GM12874 (cell line): ENCODE measurements around the gene MED8.

Source experiments
- TF ChIP-seq, protein P1 (sequence below): IDR thresholded peaks from 2 replicates; pipeline ENCODE4 v1.5.1; 2011; ENCODE audit warnings: low read depth, mild to moderate bottlenecking, control low read depth, low read length, moderate library complexity; ENCODE audit not compliant: insufficient read depth

MED8 gene

DNA sequence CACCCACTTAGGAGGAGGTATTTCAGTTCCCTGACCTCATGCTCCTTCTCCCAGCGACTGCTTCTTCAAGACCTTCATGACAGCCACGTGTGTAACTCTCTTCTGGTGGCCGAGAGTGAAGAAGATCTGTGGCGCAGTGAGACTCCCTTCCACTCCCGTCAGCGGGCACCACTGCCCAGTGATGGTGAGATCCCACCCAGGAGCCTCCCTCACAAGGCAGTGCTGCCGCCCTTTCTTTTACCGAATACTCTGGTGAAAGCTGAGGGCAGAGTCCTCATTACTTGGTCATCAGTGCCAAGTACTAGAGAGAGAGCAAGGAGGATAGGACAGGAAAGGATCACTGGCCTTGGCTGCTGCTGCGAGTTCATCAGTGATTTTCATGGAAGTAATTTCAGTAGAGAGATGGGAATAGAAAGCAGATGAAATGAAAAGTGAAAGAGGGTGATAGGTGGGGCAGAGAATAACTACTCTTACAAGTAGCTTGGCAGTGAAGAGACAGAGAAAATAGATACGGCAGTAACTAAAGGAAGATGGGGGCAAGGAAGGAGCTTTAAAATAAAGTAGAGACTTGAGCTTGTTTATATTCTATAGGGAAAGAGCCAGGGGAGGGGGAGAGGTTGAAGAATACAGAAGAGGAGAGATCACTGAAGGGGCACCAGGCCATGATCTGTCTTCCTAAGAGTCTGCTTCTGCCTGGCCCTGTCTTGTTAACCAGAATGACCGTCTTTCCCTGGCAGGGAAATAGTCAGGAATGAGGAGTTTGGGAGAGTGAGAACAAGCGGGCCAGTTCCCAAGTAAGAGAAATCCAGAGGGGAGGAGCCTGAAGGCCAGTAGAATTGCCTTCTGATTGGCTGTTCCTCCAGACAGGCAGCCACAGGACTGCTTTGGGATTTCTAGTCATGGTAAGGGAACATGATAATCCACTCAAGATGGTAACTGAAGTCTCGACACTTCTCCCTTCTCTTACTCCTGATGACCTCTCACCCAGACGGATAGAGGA lies 45.8 kb upstream of the MED8 start:
- TF ChIP-seq, protein P1, sequence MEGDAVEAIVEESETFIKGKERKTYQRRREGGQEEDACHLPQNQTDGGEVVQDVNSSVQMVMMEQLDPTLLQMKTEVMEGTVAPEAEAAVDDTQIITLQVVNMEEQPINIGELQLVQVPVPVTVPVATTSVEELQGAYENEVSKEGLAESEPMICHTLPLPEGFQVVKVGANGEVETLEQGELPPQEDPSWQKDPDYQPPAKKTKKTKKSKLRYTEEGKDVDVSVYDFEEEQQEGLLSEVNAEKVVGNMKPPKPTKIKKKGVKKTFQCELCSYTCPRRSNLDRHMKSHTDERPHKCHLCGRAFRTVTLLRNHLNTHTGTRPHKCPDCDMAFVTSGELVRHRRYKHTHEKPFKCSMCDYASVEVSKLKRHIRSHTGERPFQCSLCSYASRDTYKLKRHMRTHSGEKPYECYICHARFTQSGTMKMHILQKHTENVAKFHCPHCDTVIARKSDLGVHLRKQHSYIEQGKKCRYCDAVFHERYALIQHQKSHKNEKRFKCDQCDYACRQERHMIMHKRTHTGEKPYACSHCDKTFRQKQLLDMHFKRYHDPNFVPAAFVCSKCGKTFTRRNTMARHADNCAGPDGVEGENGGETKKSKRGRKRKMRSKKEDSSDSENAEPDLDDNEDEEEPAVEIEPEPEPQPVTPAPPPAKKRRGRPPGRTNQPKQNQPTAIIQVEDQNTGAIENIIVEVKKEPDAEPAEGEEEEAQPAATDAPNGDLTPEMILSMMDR: no peak

DNA sequence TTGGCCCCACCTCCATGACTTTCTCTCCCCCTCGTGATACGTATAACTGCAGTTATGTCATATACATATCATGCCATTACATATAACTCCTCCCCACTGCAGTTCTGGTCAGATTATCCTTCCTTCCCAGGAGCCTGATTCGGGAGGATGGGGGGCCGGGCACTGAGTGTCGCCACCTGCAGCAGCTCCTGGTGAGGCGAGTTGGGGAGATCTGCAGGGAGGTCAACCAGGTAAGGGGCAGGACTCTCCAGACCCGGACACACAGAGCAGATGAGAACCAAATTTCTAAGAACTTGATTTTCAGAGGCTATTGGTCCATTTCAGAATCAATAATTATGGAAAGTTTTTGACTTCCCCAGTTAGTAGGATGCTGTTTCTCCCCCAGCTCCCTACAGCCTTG lies 44.7 kb upstream of the MED8 start:
- TF ChIP-seq, protein P1: no peak

DNA sequence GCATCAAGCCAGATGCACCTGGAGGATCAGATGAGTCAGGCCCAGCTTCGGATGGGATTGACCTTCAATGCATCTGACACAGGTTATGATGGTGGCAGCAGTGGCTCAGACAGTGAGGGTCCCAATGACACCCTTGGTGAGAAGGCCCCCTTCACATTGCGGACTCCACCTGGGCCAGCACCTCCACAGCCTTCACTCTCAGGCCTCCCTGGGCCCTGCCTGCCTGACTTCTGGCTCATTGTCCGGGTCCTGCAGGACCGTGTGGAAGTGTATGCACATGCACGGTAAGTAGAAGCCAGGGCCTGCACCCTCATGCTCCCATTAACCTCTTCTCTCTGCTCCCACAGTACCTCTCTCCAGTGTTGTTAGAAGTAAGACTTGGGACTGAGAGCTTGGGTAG lies 43.3 kb upstream of the MED8 start:
- TF ChIP-seq, protein P1: no peak

DNA sequence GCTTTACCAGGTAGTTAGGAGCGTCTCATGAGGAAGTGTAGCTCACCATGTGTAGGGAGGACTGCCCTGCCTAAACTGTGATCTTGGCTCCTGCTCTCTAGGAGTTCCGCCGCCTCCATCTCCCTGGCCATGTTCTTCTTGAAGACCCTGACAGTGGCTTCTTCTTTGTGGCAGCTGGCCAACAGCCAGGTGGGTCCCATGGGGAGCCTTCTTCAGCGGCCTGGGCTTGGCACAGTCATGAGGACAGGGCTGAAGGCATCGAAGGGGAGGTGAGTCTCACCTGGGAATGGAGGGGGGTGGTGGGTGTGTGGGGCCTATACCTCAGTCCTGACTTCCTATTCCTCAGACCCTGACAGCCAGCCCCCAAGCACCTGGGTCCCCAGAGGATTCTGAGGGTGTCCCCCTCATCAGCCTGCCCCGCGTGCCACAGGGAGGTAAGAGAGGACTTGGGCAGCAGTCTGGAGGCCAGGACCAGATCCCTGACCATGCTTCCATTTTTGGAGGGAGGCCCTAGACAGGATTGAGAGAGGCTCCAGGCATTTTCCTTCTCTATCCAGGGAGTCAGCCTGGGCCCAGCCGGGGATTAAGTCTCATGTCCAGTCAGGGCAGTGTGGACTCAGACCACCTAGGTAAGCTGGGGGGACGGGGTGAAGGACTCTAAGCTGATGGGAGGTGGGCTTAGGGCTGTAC lies 42.7 kb upstream of the MED8 start:
- TF ChIP-seq, protein P1: no peak

DNA sequence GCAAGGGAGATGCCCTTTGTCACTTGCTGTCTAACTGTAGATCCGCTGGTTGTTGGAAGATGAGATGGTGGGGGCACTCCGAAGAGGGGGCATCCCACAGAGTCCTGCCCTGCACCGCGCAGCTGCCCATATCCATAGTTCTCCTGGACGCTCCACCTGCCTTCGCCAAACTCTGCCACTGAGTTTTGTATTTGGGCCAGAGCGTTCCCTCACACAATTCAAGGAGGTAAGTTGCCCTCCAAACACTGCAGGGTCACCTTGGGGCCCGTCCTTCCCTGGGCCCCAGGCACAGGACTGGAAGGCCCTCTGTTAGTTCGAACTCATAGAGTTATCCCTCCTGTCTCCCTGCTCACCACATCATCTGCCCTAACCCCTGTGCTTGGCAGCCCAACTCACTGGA lies 42.1 kb upstream of the MED8 start:
- TF ChIP-seq, protein P1: no peak

DNA sequence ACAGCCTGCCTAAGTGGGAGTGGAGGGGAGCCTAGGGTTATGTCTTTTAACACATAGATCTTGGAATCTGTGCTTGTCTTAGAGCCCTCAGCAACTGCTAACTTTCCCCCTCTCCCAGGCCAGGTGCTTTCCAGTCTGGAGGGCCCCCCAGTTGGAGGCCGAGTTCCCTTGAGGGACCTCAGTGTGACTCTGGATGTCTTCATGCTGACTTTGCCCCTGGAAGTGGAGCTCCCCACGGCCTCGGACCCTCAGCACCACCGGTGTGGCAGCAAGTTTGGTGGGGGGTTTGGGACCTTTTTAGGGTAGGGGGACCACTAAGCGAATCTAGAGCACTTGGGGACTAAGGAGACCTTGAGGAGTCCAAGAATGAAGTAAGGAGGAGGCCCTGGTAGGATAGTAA lies 41.2 kb upstream of the MED8 start:
- TF ChIP-seq, protein P1: no peak

DNA sequence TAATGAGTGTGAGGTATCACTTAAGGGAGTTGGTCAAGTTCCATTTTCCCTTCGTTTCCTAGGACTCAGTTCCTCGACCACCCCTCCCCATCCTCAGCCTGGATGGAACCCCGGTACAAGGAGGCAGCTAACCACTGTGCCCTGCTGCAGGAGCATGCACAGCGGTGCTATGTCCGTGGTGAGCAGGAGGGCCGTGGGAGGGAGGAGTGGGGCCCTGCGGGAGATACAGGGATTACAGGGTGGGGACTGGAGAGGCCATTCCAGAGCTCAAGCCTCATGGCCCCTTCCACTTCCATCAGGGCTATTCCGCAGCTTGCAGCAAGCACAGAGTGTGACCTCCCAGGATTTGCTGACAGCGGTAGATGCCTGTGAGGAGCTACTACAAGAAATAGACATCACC lies 38.3 kb upstream of the MED8 start:
- TF ChIP-seq, protein P1: no peak
